Mesothelial cell of epicardium (in vitro differentiated cells): Measurements from ENCODE around the gene KIAA1586. TPM values are rescaled to one million over a fixed set of nuclear protein-coding genes. Genes with fewer than 3 reads are reported as not detected.

ENCODE experiments used
- DNase-seq, 2 experiments: peaks; one replicate each; pipeline ENCODE4 v3.0.0; 2021; ENCODE audit warnings: low spot score in 2 of 2; ENCODE audit not compliant: unreplicated experiment in 2 of 2
- H3K27ac Mint-ChIP-seq: 2 replicates; pipeline ENCODE4 v1.8.0; 2021; ENCODE audit warnings: mixed read lengths
- H3K27me3 Mint-ChIP-seq: 2 replicates; pipeline ENCODE4 v1.8.0; 2021; ENCODE audit warnings: low read depth, mixed read lengths
- H3K36me3 Mint-ChIP-seq: 2 replicates; pipeline ENCODE4 v1.8.0; 2021; ENCODE audit warnings: mixed read lengths
- H3K4me1 Mint-ChIP-seq: 2 replicates; pipeline ENCODE4 v1.8.0; 2021; ENCODE audit warnings: mixed read lengths
- H3K4me3 Mint-ChIP-seq: 2 replicates; pipeline ENCODE4 v1.8.0; 2021; ENCODE audit warnings: mild to moderate bottlenecking, moderate library complexity, mixed read lengths
- H3K9me3 Mint-ChIP-seq: 2 replicates; pipeline ENCODE4 v1.8.0; 2021; ENCODE audit warnings: mixed read lengths
- total RNA-seq: library from RNA; stranded (reverse); gene quantifications from 3 replicates; pipeline ENCODE4 v1.2.1, GENCODE V29; 2021
- TF ChIP-seq, protein P1 (sequence below): fragments of 200-600 bp; sonication (generic); IDR thresholded peaks from one replicate; pipeline ENCODE4 v1.5.0; 2021; ENCODE audit warnings: antibody characterized with exemption; ENCODE audit not compliant: unreplicated experiment

KIAA1586 gene
- total RNA-seq, 1 donor from 2014 or later: 26.2 TPM

DNA sequence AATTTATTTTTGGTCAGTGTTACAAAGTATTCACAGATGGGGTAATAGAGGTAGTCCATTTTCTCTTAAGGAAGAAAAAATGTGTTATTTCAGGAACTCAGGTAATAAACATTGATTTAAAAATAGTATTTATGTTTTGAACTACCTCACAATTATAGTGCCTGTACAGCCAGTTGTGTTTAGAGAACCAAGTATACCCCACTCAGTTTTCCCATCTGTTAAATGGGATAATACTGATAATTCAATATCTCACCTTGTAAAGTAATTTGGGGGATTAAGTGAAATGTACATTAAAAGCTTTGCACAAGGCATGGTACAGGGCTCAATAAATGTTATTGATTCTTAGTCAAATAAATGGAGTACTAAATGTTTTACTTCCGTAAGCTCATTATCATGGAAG is 48.2 kb downstream of the KIAA1586 start:
- peaks cover 27% of the 10 kb centered on the region for H3K4me1 Mint-ChIP-seq
- H3K36me3 Mint-ChIP-seq: peaks cover 28% of the 10 kb centered on the region
- no peaks in the 10 kb centered on the region for H3K27me3 Mint-ChIP-seq
- no peak overlapping the region for H3K27ac Mint-ChIP-seq
- no peak for DNase-seq
- H3K4me3 Mint-ChIP-seq: no peak overlapping the region
- H3K9me3 Mint-ChIP-seq: no peaks in the 10 kb centered on the region
- TF ChIP-seq, protein P1, sequence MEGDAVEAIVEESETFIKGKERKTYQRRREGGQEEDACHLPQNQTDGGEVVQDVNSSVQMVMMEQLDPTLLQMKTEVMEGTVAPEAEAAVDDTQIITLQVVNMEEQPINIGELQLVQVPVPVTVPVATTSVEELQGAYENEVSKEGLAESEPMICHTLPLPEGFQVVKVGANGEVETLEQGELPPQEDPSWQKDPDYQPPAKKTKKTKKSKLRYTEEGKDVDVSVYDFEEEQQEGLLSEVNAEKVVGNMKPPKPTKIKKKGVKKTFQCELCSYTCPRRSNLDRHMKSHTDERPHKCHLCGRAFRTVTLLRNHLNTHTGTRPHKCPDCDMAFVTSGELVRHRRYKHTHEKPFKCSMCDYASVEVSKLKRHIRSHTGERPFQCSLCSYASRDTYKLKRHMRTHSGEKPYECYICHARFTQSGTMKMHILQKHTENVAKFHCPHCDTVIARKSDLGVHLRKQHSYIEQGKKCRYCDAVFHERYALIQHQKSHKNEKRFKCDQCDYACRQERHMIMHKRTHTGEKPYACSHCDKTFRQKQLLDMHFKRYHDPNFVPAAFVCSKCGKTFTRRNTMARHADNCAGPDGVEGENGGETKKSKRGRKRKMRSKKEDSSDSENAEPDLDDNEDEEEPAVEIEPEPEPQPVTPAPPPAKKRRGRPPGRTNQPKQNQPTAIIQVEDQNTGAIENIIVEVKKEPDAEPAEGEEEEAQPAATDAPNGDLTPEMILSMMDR: no peak

DNA sequence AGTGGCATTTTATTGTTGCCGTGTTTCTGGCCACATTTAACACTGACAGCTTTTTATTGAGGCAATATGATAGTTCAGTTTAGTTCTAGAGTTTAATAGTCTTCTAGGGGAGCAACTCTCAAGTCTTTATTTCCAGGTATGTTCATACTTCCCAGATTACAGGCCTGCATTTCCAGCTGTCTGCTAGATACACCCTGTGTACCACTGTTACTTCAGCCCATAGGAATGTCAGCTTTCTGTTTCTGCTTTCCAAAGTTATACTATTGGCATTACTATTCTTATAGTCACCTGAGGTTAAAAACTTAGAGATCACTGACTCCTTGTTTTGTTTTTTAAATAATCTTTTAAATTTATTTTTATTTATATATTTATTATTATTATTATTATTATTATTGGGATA is 51.1 kb downstream of the KIAA1586 start:
- Mint-ChIP-seq H3K36me3 (peaks cover 48% of the 10 kb centered on the region), H3K27me3 (no peaks in the 10 kb centered on the region), H3K27ac (peak overlapping the region; percentile 5), H3K9me3 (no peaks in the 10 kb centered on the region), H3K4me1 (peaks cover 11% of the 10 kb centered on the region), H3K4me3 (no peak overlapping the region)
- no peak for DNase-seq
- TF ChIP-seq, protein P1: no peak

DNA sequence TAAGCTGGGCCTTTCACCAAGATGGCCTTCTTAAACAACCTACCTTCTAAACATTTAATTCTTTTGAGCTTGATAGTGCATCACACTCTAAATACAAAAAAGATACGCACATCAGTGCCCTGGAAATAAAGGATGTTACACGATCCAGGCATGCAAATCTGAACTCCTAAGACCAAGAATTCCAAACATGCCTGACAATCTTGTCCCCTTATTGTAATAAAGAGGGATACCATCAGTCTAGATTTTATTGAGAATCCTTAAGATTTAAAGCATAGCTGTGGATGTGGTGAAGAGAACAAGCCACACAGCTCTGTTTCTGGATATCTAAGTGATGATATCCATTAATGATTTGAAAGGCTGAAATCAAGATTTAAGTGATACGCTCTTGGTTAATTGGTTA is 56.5 kb downstream of the KIAA1586 start:
- Mint-ChIP-seq H3K27ac (no peak overlapping the region), H3K4me1 (no peaks in the 10 kb centered on the region), H3K27me3 (no peaks in the 10 kb centered on the region), H3K36me3 (peaks cover 60% of the 10 kb centered on the region), H3K4me3 (no peak overlapping the region), H3K9me3 (no peaks in the 10 kb centered on the region)
- TF ChIP-seq, protein P1: no peak
- DNase-seq: no peak

DNA sequence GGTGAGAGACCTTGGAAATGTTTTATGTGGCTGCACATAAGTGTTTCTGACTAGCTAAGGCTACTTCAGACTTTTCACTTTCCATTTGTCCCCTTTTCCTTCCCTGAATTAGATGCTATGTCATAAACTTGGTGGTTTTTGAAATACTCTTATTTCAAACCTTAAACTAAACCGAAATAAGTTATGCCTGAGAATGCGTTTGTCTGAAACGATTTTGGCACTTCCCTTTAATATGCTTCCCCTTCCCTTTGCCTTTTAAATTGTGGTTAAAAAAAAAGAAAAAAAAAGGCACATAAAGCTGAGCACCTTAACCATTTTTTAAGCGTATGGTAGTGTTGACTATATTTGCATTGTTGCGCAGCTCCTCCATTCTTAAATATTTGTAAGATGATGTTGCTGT is 57.8 kb downstream of the KIAA1586 start:
- H3K27me3 Mint-ChIP-seq: no peaks in the 10 kb centered on the region
- DNase-seq: no peak
- TF ChIP-seq, protein P1: no peak
- peaks cover 56% of the 10 kb centered on the region for H3K36me3 Mint-ChIP-seq
- H3K27ac Mint-ChIP-seq: no peak overlapping the region
- H3K9me3 Mint-ChIP-seq: no peaks in the 10 kb centered on the region
- H3K4me3 Mint-ChIP-seq: no peak overlapping the region
- no peaks in the 10 kb centered on the region for H3K4me1 Mint-ChIP-seq

Other genes with a start within 250 kb of the KIAA1586 start
- gene BEND6, start 91.6 kb upstream of the KIAA1586 start, total RNA-seq: 6.6 to 8.1 TPM (median 7.6 TPM) in 3 replicates
- gene ZNF451, start 43.5 kb downstream of the KIAA1586 start, total RNA-seq: 79.9 to 93.8 TPM (median 87.2 TPM) in 3 replicates
- 4.5 to 5.4 TPM (median 5.0 TPM) in 3 replicates for gene BAG2, start 125.6 kb downstream of the KIAA1586 start, total RNA-seq
- gene RAB23, start 175.6 kb downstream of the KIAA1586 start, total RNA-seq: 15.2 to 16.8 TPM (median 16.1 TPM) in 3 replicates